Astrocyte of the spinal cord (primary cell): ENCODE data around the gene AOPEP.

Source experiments
- DNase-seq: peaks from one replicate; pipeline ENCODE4 v3.0.0; 2011; ENCODE audit warnings: low read depth, low spot score
- H3K4me3 ChIP-seq: 2 replicates; pipeline ENCODE4 v1.5.1; 2011; ENCODE audit warnings: low read depth, mild to moderate bottlenecking, low read length, moderate library complexity
- CTCF ChIP-seq: IDR thresholded peaks from 2 replicates; pipeline ENCODE4 v1.5.1; 2012; ENCODE audit warnings: low read depth, mild to moderate bottlenecking, low read length, inconsistent platforms
- in situ Hi-C: cut with HindIII; loops from 2 replicates; pipeline ENCODE4 v1.10.0; 2017; ENCODE audit warnings: low sequenced_read_pairs

AOPEP gene

GRCh38 chr9:94967482-94967881 is 241.0 kb downstream of the AOPEP start:
- H3K4me3 ChIP-seq, result no peak overlapping the region
- in situ Hi-C loops, result no loop called here
- no peak for TF ChIP-seq CTCF
- DNase-seq, result no peak

GRCh38 chr9:94971378-94972131 is 245.1 kb downstream of the AOPEP start:
- DNase-seq, result no peak
- in situ Hi-C loops, result no loop called here
- TF ChIP-seq CTCF, result no peak
- no peak overlapping the region for H3K4me3 ChIP-seq

- peak; percentile 83 for DNase-seq
- TF ChIP-seq CTCF, result no peak
- no peak overlapping the region for H3K4me3 ChIP-seq
- in situ Hi-C loops, result no loop called here
Observed at GRCh38 chr9:94973451-94973941, 247.0 kb downstream of the AOPEP start.

GRCh38 chr9:94974154-94974879 is 247.8 kb downstream of the AOPEP start:
- no peak for DNase-seq
- no peak for TF ChIP-seq CTCF
- H3K4me3 ChIP-seq, result no peak overlapping the region
- in situ Hi-C loops, result no loop called here

- TF ChIP-seq CTCF, result no peak
- in situ Hi-C loops, result no loop called here
- H3K4me3 ChIP-seq, result no peak overlapping the region
- DNase-seq, result no peak
Observed at GRCh38 chr9:94975480-94975879, 249.0 kb downstream of the AOPEP start.

- TF ChIP-seq CTCF, result no peak
- H3K4me3 ChIP-seq, result no peak overlapping the region
- no peak for DNase-seq
- in situ Hi-C loops, result no loop called here
Observed at GRCh38 chr9:94976077-94976476, 249.6 kb downstream of the AOPEP start.
